GM10266 (cell line): ENCODE results near the gene TMEM9.

Source experiments
- DNase-seq: peaks from one replicate; pipeline ENCODE4 v3.0.0; 2012; ENCODE audit errors: extremely low spot score
- TF ChIP-seq, protein P1 (sequence below): IDR thresholded peaks from 2 replicates; pipeline ENCODE4 v1.5.1; 2012; ENCODE audit warnings: mild to moderate bottlenecking, low read depth; ENCODE audit not compliant: control insufficient read depth, insufficient read depth; ENCODE audit errors: missing control alignments

Gene TMEM9

DNA sequence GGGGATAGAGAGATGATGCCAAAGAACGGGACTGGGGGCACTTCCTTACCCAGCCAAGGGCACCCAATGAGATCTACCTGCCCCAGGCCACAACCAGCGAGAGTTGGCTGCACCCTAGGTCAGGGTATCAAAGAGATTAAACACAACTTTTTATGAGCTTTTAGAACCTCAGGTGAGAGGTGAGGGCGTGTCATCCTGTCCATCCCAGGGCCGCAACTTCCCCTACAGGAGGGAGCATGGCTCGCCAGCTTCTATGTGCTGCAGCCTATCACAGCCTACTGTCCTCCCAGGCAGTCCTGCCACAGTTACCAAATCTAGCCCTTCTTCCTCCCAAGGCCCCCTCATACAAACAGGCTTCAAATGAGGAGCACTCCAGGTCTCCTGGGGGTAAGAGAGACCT, 12.9 kb downstream of the TMEM9 start:
- TF ChIP-seq, protein P1, sequence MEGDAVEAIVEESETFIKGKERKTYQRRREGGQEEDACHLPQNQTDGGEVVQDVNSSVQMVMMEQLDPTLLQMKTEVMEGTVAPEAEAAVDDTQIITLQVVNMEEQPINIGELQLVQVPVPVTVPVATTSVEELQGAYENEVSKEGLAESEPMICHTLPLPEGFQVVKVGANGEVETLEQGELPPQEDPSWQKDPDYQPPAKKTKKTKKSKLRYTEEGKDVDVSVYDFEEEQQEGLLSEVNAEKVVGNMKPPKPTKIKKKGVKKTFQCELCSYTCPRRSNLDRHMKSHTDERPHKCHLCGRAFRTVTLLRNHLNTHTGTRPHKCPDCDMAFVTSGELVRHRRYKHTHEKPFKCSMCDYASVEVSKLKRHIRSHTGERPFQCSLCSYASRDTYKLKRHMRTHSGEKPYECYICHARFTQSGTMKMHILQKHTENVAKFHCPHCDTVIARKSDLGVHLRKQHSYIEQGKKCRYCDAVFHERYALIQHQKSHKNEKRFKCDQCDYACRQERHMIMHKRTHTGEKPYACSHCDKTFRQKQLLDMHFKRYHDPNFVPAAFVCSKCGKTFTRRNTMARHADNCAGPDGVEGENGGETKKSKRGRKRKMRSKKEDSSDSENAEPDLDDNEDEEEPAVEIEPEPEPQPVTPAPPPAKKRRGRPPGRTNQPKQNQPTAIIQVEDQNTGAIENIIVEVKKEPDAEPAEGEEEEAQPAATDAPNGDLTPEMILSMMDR = no peak
- no peak for DNase-seq

DNA sequence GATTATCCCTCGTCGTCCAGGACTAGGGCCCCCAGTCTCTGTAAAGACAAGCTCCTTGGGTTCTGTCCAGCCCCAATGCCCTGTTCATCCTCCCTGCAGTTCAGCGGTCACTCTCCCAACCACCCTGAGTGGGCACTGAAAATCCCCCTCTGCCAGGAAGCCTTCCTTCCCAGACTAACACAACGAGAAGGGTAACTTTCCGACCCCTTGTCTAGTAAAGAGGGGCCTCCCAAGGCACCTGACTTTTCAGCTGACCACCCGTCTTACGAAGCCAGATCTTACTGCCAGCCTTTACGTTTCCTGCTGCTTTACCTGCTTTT, 13.4 kb downstream of the TMEM9 start:
- TF ChIP-seq, protein P1 = no peak
- no peak for DNase-seq

DNA sequence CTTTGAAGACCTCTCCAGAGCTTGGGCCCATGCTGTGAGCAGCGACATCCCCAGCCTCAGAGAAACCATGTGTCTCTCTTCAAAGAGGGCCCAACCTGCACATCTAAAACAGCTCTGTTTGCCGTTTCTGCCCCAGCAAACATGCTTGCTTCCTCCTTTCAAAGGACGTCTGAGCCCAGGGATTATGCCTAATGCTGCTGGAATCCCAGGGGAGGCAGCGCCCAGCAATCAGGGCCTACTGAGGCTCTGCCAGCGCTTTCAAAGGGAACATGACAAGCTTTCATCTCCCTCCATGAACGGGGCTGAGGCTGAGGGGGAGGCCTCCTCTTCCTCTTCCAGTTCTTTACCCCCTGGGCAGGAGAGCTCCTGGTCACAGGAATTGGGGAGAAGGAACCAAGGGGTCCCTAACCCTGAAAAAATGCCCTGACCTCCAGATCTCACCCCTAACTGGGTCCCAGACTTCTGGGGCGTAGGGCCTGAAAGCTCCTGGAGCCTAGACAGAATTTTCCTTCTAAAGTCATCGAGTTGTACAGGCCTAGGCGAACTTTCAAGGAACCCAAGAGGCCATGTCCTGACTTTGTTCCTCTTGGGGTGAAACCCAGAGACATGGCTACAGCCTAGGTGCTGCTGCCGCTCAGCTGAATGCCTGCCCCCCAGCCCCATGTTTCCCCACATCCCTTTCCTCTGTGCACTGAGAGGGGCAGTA, 13.9 kb downstream of the TMEM9 start:
- TF ChIP-seq, protein P1 = no peak
- no peak for DNase-seq

DNA sequence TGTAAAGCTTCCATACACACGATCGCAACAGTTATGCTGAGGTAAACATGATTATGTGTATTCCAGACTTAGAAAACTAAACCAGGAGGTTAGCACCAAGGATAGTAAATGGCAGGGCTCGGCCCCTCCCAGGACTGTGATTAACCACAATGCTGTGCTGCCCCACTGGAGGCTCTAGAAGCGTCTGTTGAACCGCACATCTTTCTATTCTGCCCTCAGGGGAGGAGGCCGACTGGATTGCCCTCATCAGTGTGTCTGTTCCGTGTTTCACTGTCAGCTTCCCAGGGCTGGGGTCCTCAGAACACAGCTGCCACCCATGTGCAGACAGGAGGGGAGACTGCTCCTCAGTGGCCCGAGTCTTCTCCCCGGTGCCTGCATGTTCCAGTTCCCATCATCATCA, 14.5 kb downstream of the TMEM9 start:
- TF ChIP-seq, protein P1 = no peak
- no peak for DNase-seq

DNA sequence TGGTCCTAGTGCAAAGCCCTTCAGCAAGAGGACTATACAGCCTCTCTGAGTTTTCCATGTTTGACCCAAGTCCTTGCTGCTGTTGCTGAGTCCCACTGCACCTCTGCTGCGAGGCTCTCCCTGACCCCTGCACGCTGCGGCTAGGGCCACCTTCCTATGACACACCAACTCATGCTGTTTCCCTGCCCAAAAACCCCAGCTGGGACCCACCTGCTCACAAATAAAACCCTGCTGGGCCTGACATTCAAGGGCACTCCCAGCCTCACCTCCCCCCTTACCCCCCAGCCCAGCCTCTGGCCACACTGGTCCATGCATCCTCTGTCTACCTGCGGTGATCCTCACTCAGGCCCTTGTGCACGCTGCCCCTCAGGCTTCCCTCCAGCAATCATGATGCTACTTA, 15.0 kb downstream of the TMEM9 start:
- TF ChIP-seq, protein P1 = no peak
- DNase-seq = no peak

DNA sequence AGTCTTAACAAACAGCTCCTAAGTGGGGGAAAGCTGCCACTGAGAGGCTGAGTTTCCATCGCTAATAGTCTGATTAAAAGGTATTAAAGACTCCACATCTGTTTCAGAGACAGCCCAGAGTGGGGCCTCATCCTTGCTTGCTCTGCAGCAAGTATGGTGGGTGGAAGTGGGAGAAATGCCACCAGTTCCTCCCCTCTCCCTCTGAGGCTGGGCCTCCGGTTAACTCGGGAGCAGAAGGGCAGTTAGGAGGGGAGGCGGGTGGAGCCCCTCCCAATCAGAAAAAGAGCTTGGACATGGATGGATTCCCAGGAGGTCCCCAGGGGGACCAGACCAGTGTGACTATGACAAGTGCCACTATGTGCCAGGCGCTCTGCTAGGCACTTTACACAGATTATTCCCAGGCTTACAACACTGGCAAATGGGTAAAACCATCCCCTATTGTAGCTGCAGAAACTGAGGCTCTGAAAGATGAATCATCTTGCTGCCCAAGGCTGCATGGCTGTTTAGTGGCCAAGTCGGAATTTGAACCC, 15.9 kb downstream of the TMEM9 start:
- TF ChIP-seq, protein P1 = no peak
- DNase-seq = no peak

DNA sequence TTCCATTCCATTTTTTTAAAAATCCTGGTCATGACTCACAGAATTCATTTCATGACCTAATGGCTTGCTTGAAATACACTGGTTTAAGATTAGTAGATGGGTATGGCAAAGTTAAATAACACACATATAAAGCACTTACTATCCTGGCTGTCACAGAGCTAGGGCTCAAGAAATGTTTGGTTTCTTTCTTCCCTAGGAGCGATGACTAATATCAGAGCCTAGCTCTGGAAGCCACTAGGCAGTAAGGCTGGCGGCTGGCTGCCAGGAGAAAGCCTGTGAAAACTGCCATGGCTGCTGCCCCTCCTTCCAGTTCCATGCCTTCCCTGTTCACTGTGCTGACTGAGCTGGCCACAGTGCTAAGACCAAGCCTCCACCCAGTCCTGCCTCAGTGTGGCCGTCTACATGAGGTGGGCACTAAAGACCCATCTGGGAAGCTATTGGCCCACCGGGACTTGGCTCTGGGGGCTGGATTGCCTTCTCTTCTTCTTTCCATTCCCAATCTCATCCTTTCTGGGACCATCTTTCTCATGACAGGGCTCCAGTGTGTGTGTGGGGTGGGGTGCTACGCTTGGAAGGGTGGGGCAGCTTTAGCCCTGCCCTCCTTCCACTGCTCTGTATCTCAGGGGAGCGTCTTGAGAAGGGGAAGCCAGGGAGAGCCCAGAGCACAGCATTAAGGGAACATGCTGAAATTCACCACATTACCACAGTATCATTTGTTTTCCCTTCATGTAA, 16.5 kb downstream of the TMEM9 start:
- DNase-seq = no peak
- TF ChIP-seq, protein P1 = no peak
